C4-2B (cell line): ENCODE results near the gene PMVK.
A peak's percentile ranks its signal among the peaks of the same experiment; 100 is the strongest.

Source experiments
- H3K27ac ChIP-seq: fragments of 450-650 bp; 2 replicates; pipeline ENCODE4 v1.5.1; 2017
- ZFX ChIP-seq: fragments of 450-650 bp; IDR thresholded peaks from 2 replicates; pipeline ENCODE4 v1.6.1; 2017
- TF ChIP-seq, protein P1 (sequence below): fragments of 450-650 bp; conservative IDR thresholded peaks from 2 replicates; pipeline ENCODE4 v1.5.1; 2017; ENCODE audit warnings: mild to moderate bottlenecking

The PMVK gene

GRCh38 chr1:154880671-154881070 lies 55.8 kb downstream of the PMVK start:
- no peak overlapping the region for H3K27ac ChIP-seq
- TF ChIP-seq, protein P1, sequence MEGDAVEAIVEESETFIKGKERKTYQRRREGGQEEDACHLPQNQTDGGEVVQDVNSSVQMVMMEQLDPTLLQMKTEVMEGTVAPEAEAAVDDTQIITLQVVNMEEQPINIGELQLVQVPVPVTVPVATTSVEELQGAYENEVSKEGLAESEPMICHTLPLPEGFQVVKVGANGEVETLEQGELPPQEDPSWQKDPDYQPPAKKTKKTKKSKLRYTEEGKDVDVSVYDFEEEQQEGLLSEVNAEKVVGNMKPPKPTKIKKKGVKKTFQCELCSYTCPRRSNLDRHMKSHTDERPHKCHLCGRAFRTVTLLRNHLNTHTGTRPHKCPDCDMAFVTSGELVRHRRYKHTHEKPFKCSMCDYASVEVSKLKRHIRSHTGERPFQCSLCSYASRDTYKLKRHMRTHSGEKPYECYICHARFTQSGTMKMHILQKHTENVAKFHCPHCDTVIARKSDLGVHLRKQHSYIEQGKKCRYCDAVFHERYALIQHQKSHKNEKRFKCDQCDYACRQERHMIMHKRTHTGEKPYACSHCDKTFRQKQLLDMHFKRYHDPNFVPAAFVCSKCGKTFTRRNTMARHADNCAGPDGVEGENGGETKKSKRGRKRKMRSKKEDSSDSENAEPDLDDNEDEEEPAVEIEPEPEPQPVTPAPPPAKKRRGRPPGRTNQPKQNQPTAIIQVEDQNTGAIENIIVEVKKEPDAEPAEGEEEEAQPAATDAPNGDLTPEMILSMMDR, result no peak
- TF ChIP-seq ZFX, result no peak

GRCh38 chr1:154879038-154879421 lies 57.5 kb downstream of the PMVK start:
- H3K27ac ChIP-seq, result no peak overlapping the region
- TF ChIP-seq ZFX, result no peak
- TF ChIP-seq, protein P1, result no peak

- TF ChIP-seq ZFX, result no peak
- TF ChIP-seq, protein P1, result peak; percentile 95
- no peak overlapping the region for H3K27ac ChIP-seq
These were observed 58.0 kb downstream of the PMVK start for GRCh38 chr1:154878371-154879037.

- H3K27ac ChIP-seq, result peak overlapping the region; percentile 30
- TF ChIP-seq, protein P1, result no peak
- no peak for TF ChIP-seq ZFX
These were observed 59.0 kb downstream of the PMVK start for GRCh38 chr1:154877370-154877974.

GRCh38 chr1:154876842-154877369 lies 59.6 kb downstream of the PMVK start:
- H3K27ac ChIP-seq, result peak overlapping the region; percentile 30
- TF ChIP-seq, protein P1, result no peak
- TF ChIP-seq ZFX, result no peak
